HG02840 (cell line): ENCODE data around the gene FADS1.

Experiments used
- ATAC-seq: cut with Tn5 transposase; IDR thresholded peaks from one replicate; pipeline ENCODE4 v1.9.1; 2021; ENCODE audit warnings: mild to moderate bottlenecking, moderate library complexity, moderate number of reproducible peaks; ENCODE audit not compliant: unreplicated experiment, low FRiP score

The FADS1 gene

GRCh38 chr11:61816736-61817455 lies at the start of gene FADS1:
FADS1 (minus strand) TSS chr11:61817003; CDS start chr11:61816929, 74 bp downstream.
- ATAC-seq = peak; percentile 38

- ATAC-seq = no peak
Observed at GRCh38 chr11:61866231-61866957, 49.6 kb upstream of the FADS1 start.

GRCh38 chr11:61864814-61865775 lies 48.3 kb upstream of the FADS1 start:
- ATAC-seq = no peak

- ATAC-seq = no peak
Observed at GRCh38 chr11:61863548-61864081, 46.8 kb upstream of the FADS1 start.

- ATAC-seq = no peak
Observed at GRCh38 chr11:61862714-61863547, 46.1 kb upstream of the FADS1 start.

GRCh38 chr11:61861634-61862033 lies 44.8 kb upstream of the FADS1 start:
- no peak for ATAC-seq

- ATAC-seq = no peak
Observed at GRCh38 chr11:61860054-61860903, 43.5 kb upstream of the FADS1 start.

GRCh38 chr11:61855939-61856680 lies 39.3 kb upstream of the FADS1 start:
- no peak for ATAC-seq

GRCh38 chr11:61854966-61855714 lies 38.3 kb upstream of the FADS1 start:
- ATAC-seq = no peak

GRCh38 chr11:61854206-61854895 lies 37.5 kb upstream of the FADS1 start:
- no peak for ATAC-seq

GRCh38 chr11:61853698-61854169 lies 36.9 kb upstream of the FADS1 start:
- ATAC-seq = no peak

- ATAC-seq = no peak
Observed at GRCh38 chr11:61851900-61852295, 35.1 kb upstream of the FADS1 start.

- no peak for ATAC-seq
Observed at GRCh38 chr11:61851113-61851899, 34.5 kb upstream of the FADS1 start.

GRCh38 chr11:61850687-61851086 lies 33.9 kb upstream of the FADS1 start:
- no peak for ATAC-seq

GRCh38 chr11:61848631-61849030 lies 31.8 kb upstream of the FADS1 start:
- ATAC-seq = no peak
